Liver (tissue), 9 donors: ENCODE measurements around the gene SLIT3. TPM values are rescaled to one million over a fixed set of nuclear protein-coding genes. Genes with fewer than 3 reads are reported as not detected.

Experiments used
- DNase-seq: peaks from one replicate; pipeline ENCODE4 v3.0.0-alpha.2; 2017; ENCODE audit warnings: low spot score
- H3K27ac ChIP-seq, 2 donors: one replicate each; pipeline ENCODE4 v1.7.0; 2013; ENCODE audit warnings: inconsistent platforms in 2 of 2, low read length in 2 of 2, control low read depth in 1 of 2, low read depth in 1 of 2, mild to moderate bottlenecking in 1 of 2
- H3K27me3 ChIP-seq, 4 donors: one replicate each; pipeline versions ENCODE4 v1.6.1 to v1.7.0; 2013; ENCODE audit warnings: low read length in 3 of 4, inconsistent platforms in 1 of 4, mild to moderate bottlenecking in 1 of 4, moderate library complexity in 1 of 4; ENCODE audit not compliant: control insufficient read depth in 4 of 4, insufficient read depth in 4 of 4
- H3K36me3 ChIP-seq, 4 donors: one replicate each; pipeline versions ENCODE4 v1.6.1 to v1.7.0; 2013; ENCODE audit warnings: low read length in 3 of 4, mild to moderate bottlenecking in 3 of 4, low read depth in 1 of 4, moderate library complexity in 1 of 4; ENCODE audit not compliant: control insufficient read depth in 4 of 4, insufficient read depth in 3 of 4
- H3K4me1 ChIP-seq, 4 donors: one replicate each; pipeline versions ENCODE4 v1.6.1 to v1.7.0; 2013; ENCODE audit warnings: low read length in 3 of 4, mild to moderate bottlenecking in 3 of 4, moderate library complexity in 1 of 4; ENCODE audit not compliant: control insufficient read depth in 4 of 4, insufficient read depth in 4 of 4
- H3K4me3 ChIP-seq, 3 donors: one replicate each; pipeline versions ENCODE4 v1.6.1 to v1.7.0; 2013; ENCODE audit warnings: low read length in 3 of 3, control low read depth in 1 of 3, low read depth in 1 of 3, mild to moderate bottlenecking in 1 of 3
- H3K9ac ChIP-seq, 2 donors: one replicate each; pipeline ENCODE4 v1.7.0; 2013; ENCODE audit warnings: low read length in 2 of 2, mild to moderate bottlenecking in 2 of 2, moderate library complexity in 2 of 2, control low read depth in 1 of 2, low read depth in 1 of 2
- H3K9me3 ChIP-seq, 4 donors: one replicate each; pipeline versions ENCODE4 v1.6.1 to v1.7.0; 2013; ENCODE audit warnings: low read length in 3 of 4; ENCODE audit not compliant: control insufficient read depth in 4 of 4
- FOXA1 ChIP-seq: IDR thresholded peaks from 2 replicates; pipeline ENCODE4 v1.6.1; 2016; ENCODE audit warnings: antibody characterized with exemption
- FOXA2 ChIP-seq: IDR thresholded peaks from 2 replicates; pipeline ENCODE4 v1.6.1; 2016; ENCODE audit warnings: antibody characterized with exemption
- GABPA ChIP-seq, 2 donors: IDR thresholded peaks in 1 of 2; conservative IDR thresholded peaks in 1 of 2; 2 replicates each; pipeline ENCODE4 v1.6.1; 2016; ENCODE audit warnings: antibody characterized with exemption in 2 of 2, mild to moderate bottlenecking in 1 of 2, moderate library complexity in 1 of 2
- HNF4A ChIP-seq, 2 donors: conservative IDR thresholded peaks; 2 replicates each; pipeline ENCODE4 v1.6.1; 2016; ENCODE audit warnings: antibody characterized with exemption in 2 of 2, mild to moderate bottlenecking in 2 of 2
- HNF4G ChIP-seq: IDR thresholded peaks from 2 replicates; pipeline ENCODE4 v1.6.1; 2016; ENCODE audit warnings: antibody characterized with exemption
- JUND ChIP-seq, 2 donors: IDR thresholded peaks; 2 replicates each; pipeline ENCODE4 v1.6.1; 2016; ENCODE audit warnings: antibody characterized with exemption in 2 of 2
- REST ChIP-seq: IDR thresholded peaks from 2 replicates; pipeline ENCODE4 v1.6.1; 2016; ENCODE audit warnings: antibody characterized with exemption, mild to moderate bottlenecking
- RXRA ChIP-seq, 2 donors: IDR thresholded peaks; 2 replicates each; pipeline ENCODE4 v1.6.1; 2017 to 2018; ENCODE audit warnings: antibody characterized with exemption in 2 of 2, mild to moderate bottlenecking in 1 of 2
- SP1 ChIP-seq: IDR thresholded peaks from 2 replicates; pipeline ENCODE4 v1.6.1; 2018; ENCODE audit warnings: antibody characterized with exemption, mild to moderate bottlenecking
- TAF1 ChIP-seq: conservative IDR thresholded peaks from 2 replicates; pipeline ENCODE4 v1.6.1; 2016; ENCODE audit warnings: antibody characterized with exemption, mild to moderate bottlenecking
- YY1 ChIP-seq: IDR thresholded peaks from 2 replicates; pipeline ENCODE4 v1.6.1; 2016; ENCODE audit warnings: antibody characterized with exemption, mild to moderate bottlenecking
- ZBTB33 ChIP-seq: IDR thresholded peaks from 2 replicates; pipeline ENCODE4 v1.6.1; 2016; ENCODE audit warnings: antibody characterized with exemption
- WGBS: extraction: QIAGEN DNeasy Blood & Tissue Kit; methylation state at CpG from one replicate; pipeline ENCODE4 v1.1.7; 2013; 5-methylcytosine and 5-hydroxymethylcytosine counted together
- polyA plus RNA-seq, 2 donors: library from polyadenylated mRNA; stranded (reverse) in 1 of 2; unstranded in 1 of 2; fragments of 200-250 nt in 1 of 2; fragments of >200 nt in 1 of 2; fragmentation: Nextera tagmentation in 1 of 2; extraction: Ambion mirVana in 1 of 2; gene quantifications; one replicate each; pipeline versions ENCODE4 v1.2.1 to v1.2.3, GENCODE V29; 2013 to 2015
- total RNA-seq, 2 donors: library from RNA; depleted of rRNA; stranded (reverse); fragments of >200 nt; gene quantifications; one replicate each; pipeline ENCODE4 v1.2.3, GENCODE V29; 2014
- TF ChIP-seq, protein P1 (sequence below): IDR thresholded peaks from 2 replicates; pipeline ENCODE4 v1.6.1; 2016; ENCODE audit warnings: antibody characterized with exemption
- TF ChIP-seq, protein P2 (sequence below): fragments of 150-350 bp; IDR thresholded peaks from 2 replicates; pipeline ENCODE4 v1.5.1; 2017; ENCODE audit warnings: improper control_type of control experiment, low read depth, low read length; ENCODE audit not compliant: missing input control
- TF ChIP-seq, protein P3 (sequence below): IDR thresholded peaks from 2 replicates; pipeline ENCODE4 v1.6.1; 2016; ENCODE audit warnings: antibody characterized with exemption
- donor health status: healthy.
- donor health status: healthy.
- donor health status: healthy.
- donor health status: healthy.
- donor health status: healthy.

SLIT3 gene
- total and polyA plus RNA-seq, 4 donors = 0.61 to 1.3 (median 0.91) TPM

- H3K9me3 ChIP-seq = peaks cover 0 to 3% (median 0%) of the 10 kb centered on the region in 4 donors
- H3K4me3 ChIP-seq = no peak overlapping the region
- H3K4me1 ChIP-seq = no peaks in the 10 kb centered on the region
Measured at GRCh38 chr5:169072233-169072632, 228.7 kb downstream of the SLIT3 start.

GRCh38 chr5:169070413-169070812, 230.5 kb downstream of the SLIT3 start:
- Histone ChIP-seq H3K9ac (no peak overlapping the region), H3K4me3 (no peak overlapping the region), H3K27ac (no peak overlapping the region), H3K27me3 (peaks cover 0 to 4% (median 0%) of the 10 kb centered on the region in 4 donors), H3K36me3 (no peaks in the 10 kb centered on the region), H3K9me3 (peaks cover 0 to 3% (median 0%) of the 10 kb centered on the region in 4 donors), H3K4me1 (no peaks in the 10 kb centered on the region)
- WGBS = 19% methylated on average over 4 of the region's 4 CpGs
- DNase-seq = no peak
- TF ChIP-seq JUND (IDR thresholded peaks at IDR 0.05) (no peak), GABPA (IDR thresholded peaks at IDR 0.05 in 1 of 2, conservative IDR thresholded peaks at IDR 0.05 in 1 of 2) (no peak), FOXA1 (no peak), HNF4G (no peak), TAF1 (no peak), YY1 (no peak)
- TF ChIP-seq, protein P1, sequence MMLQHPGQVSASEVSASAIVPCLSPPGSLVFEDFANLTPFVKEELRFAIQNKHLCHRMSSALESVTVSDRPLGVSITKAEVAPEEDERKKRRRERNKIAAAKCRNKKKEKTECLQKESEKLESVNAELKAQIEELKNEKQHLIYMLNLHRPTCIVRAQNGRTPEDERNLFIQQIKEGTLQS = no peak

More at GRCh38 chr5:169072233-169072632, 228.7 kb downstream of the SLIT3 start:
- Histone ChIP-seq H3K27ac (no peak overlapping the region), H3K9ac (no peak overlapping the region), H3K36me3 (no peaks in the 10 kb centered on the region), H3K27me3 (peaks cover 0 to 2% (median 0%) of the 10 kb centered on the region in 4 donors)
- TF ChIP-seq, protein P1 = no peak
- TF ChIP-seq HNF4A (conservative IDR thresholded peaks at IDR 0.05) = no peak
- TF ChIP-seq FOXA2 = no peak
- TF ChIP-seq FOXA1 = no peak
- TF ChIP-seq GABPA (IDR thresholded peaks at IDR 0.05 in 1 of 2, conservative IDR thresholded peaks at IDR 0.05 in 1 of 2) = no peak
- no peak for DNase-seq

DNA sequence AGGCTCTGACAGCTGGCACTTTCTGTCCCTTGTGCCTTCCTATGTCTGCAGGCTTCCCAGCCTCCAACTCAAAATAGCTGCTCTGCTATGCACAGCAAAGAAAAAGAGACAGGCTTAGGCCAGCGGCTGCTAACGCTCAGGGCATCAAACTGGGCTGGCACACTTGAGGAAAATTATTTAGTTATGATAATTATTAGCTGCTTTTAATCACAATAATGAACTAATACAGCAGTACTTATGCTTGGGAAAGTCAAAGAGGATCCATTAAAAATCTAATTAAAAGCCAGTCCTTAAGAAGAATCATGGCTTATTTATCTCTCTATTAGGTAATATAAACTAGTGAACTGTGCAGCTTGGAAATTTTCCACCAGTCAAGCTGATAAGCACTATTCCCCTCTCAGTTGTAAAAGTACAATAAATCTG, 233.2 kb downstream of the SLIT3 start:
- H3K9ac ChIP-seq = no peak overlapping the region
- TF ChIP-seq SP1 (no peak), YY1 (no peak), REST (no peak), ZBTB33 (no peak), FOXA1 (no peak), HNF4A (conservative IDR thresholded peaks at IDR 0.05) (no peak), TAF1 (no peak), FOXA2 (no peak), GABPA (IDR thresholded peaks at IDR 0.05 in 1 of 2, conservative IDR thresholded peaks at IDR 0.05 in 1 of 2) (no peak), RXRA (IDR thresholded peaks at IDR 0.05) (no peak)
- TF ChIP-seq, protein P2, sequence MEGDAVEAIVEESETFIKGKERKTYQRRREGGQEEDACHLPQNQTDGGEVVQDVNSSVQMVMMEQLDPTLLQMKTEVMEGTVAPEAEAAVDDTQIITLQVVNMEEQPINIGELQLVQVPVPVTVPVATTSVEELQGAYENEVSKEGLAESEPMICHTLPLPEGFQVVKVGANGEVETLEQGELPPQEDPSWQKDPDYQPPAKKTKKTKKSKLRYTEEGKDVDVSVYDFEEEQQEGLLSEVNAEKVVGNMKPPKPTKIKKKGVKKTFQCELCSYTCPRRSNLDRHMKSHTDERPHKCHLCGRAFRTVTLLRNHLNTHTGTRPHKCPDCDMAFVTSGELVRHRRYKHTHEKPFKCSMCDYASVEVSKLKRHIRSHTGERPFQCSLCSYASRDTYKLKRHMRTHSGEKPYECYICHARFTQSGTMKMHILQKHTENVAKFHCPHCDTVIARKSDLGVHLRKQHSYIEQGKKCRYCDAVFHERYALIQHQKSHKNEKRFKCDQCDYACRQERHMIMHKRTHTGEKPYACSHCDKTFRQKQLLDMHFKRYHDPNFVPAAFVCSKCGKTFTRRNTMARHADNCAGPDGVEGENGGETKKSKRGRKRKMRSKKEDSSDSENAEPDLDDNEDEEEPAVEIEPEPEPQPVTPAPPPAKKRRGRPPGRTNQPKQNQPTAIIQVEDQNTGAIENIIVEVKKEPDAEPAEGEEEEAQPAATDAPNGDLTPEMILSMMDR = no peak
- TF ChIP-seq, protein P1 = no peak
- TF ChIP-seq, protein P3, sequence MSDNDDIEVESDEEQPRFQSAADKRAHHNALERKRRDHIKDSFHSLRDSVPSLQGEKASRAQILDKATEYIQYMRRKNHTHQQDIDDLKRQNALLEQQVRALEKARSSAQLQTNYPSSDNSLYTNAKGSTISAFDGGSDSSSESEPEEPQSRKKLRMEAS = no peak
- H3K9me3 ChIP-seq = no peaks in the 10 kb centered on the region
- no peak overlapping the region for H3K27ac ChIP-seq
- H3K36me3 ChIP-seq = no peaks in the 10 kb centered on the region
- no peak overlapping the region for H3K4me3 ChIP-seq
- DNase-seq = no peak
- WGBS = 65% methylated on average over 2 of the region's 2 CpGs
- H3K27me3 ChIP-seq = peaks cover 0 to 13% (median 0%) of the 10 kb centered on the region in 4 donors
- H3K4me1 ChIP-seq = no peaks in the 10 kb centered on the region
